ENCODE measurements around the gene TP53RK.
"Not testable (repeated sequence)": the region's sequence is repeated elsewhere in the genome, so short reads cannot be mapped to it uniquely, and the experiment has no call there.

The TP53RK gene

DNA sequence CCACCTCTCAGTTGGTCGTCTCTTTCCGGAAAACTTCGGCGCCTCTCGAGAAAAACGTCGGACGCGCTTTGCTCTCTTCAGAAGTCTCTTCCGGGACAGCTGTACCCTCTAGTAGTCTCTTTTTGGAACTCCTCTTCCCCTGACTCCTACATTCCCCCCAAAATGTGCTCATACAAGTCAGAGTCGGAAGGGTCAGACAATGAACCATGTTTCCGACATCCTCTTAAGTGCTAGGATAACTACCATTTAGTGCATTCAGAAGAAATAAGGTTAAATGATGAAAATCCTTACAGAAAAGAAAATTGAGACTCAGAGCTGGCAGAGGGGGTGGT is 476 bp upstream of the TP53RK start:
- no peak for TF ChIP-seq JUND (IDR thresholded peaks at IDR 0.05; ENCODE audit: low read depth)
- no peak for DNase-seq (ENCODE audit: low read depth in 1 of 2, low spot score in 1 of 2)
- in situ Hi-C loops (cut with HindIII; ENCODE audit: low pct_unique_long_range_greater_than_20kb, low sequenced_read_pairs), result no loop called here

GRCh38 chr20:46688151-46689081 is 828 bp downstream of the TP53RK start:
- in situ Hi-C loops (cut with HindIII; ENCODE audit: low pct_unique_long_range_greater_than_20kb, low sequenced_read_pairs), result no loop called here

GRCh38 chr20:46683939-46684750 is 5.1 kb downstream of the TP53RK start:
- in situ Hi-C loops (cut with HindIII; ENCODE audit: low pct_unique_long_range_greater_than_20kb, low sequenced_read_pairs), result no loop called here
- DNase-seq (ENCODE audit: low read depth in 1 of 2, low spot score in 1 of 2), result peak; percentile 72 to 86
- no peak for TF ChIP-seq JUND (IDR thresholded peaks at IDR 0.05; ENCODE audit: low read depth)

More at GRCh38 chr20:46688151-46689081, 828 bp downstream of the TP53RK start:
- peak; percentile 43 to 70 for DNase-seq (ENCODE audit: low read depth in 1 of 2, low spot score in 1 of 2)
- no peak for TF ChIP-seq JUND (IDR thresholded peaks at IDR 0.05; ENCODE audit: low read depth)

DNA sequence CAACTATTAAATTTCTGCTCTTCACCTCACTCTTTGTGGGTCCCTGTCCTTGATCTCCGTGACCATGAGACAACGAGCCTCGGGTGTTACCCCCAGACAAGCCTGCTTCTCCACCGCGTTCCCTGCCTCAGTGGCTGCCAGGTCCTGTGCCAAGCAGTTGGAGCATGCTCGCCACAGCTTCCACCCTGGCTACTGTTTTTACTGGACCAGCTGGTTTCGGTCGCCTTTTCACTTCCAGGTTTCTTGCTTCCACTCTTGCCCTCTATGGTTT is 5.6 kb downstream of the TP53RK start:
- no peak for DNase-seq (ENCODE audit: low read depth in 1 of 2, low spot score in 1 of 2)
- in situ Hi-C loops (cut with HindIII; ENCODE audit: low pct_unique_long_range_greater_than_20kb, low sequenced_read_pairs), result no loop called here

GRCh38 chr20:46683011-46683667 is 6.1 kb downstream of the TP53RK start:
- no peak for DNase-seq (ENCODE audit: low read depth in 1 of 2, low spot score in 1 of 2)
- in situ Hi-C loops (cut with HindIII; ENCODE audit: low pct_unique_long_range_greater_than_20kb, low sequenced_read_pairs), result no loop called here
- no peak for TF ChIP-seq JUND (IDR thresholded peaks at IDR 0.05; ENCODE audit: low read depth)

More for the DNA sequence above, 5.6 kb downstream of the TP53RK start:
- no peak for TF ChIP-seq JUND (IDR thresholded peaks at IDR 0.05; ENCODE audit: low read depth)

DNA sequence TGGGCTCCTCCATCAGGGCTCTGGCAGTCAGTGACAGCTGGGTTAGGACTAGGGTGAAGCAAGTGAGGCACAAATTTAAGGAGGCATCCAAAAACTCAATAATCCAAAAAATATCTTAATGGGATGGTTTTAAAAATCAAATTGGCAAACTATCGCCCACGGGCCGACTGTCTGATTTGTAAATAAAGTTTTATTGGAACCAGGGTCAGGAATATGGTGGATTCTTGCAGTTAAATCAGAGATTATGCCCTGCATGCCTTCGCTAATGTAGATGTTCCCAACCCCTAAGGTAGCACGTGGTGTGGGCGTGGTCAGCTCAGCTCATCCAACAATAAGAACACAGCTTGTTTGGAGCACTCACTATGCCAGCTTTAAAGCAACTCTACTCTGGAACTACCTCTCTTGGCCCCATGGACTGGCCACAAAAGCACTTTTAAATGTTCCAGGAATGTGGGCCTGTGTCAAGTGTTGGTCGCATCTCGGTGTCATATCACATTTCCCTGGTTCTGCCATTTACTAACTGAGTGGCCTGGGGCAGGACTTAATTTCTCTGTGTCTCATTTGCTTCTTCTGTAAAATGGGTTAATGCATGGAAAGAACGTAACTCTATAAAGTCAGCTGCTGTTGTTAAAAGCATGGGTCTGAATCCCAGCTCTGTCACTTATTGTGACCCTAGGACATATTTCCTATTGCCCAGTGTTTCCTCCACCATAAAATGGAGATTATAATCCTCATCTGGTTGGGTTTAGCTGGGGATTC is 7.0 kb downstream of the TP53RK start:
- no peak for TF ChIP-seq JUND (IDR thresholded peaks at IDR 0.05; ENCODE audit: low read depth)
- in situ Hi-C loops (cut with HindIII; ENCODE audit: low pct_unique_long_range_greater_than_20kb, low sequenced_read_pairs), result no loop called here
- DNase-seq (ENCODE audit: low read depth in 1 of 2, low spot score in 1 of 2), result peak in 1 of 2 experiments; percentile 20

- peak; percentile 54 to 88 for DNase-seq (ENCODE audit: low read depth in 1 of 2, low spot score in 1 of 2)
- in situ Hi-C loops (cut with HindIII; ENCODE audit: low pct_unique_long_range_greater_than_20kb, low sequenced_read_pairs), result no loop called here
- no peak for TF ChIP-seq JUND (IDR thresholded peaks at IDR 0.05; ENCODE audit: low read depth)
Measured at GRCh38 chr20:46681032-46681854, 8.0 kb downstream of the TP53RK start.

- in situ Hi-C loops (cut with HindIII; ENCODE audit: low pct_unique_long_range_greater_than_20kb, low sequenced_read_pairs), result no loop called here
- TF ChIP-seq JUND (IDR thresholded peaks at IDR 0.05; ENCODE audit: low read depth), result no peak
- no peak for DNase-seq (ENCODE audit: low read depth in 1 of 2, low spot score in 1 of 2)
Measured at GRCh38 chr20:46680684-46681031, 8.6 kb downstream of the TP53RK start.

DNA sequence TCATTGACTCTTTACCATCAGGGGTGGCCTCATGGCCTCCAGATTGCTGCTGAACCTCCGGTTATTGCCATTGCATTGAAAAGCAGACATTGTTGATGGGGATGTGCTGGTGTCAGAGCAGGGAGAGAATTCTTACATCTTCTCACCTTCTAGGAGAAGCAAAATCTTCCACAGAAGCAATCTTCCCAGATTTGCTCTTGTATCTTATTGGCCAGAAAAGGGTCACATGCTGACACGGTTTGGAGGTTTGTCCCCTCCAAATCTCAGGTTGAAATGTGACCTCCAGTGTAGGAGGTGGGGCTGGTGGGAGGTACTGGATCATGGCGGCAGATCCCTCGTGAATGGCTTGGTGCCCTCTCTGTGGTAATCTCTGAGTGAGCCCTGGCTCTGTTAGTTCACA is 10.7 kb downstream of the TP53RK start:
- no peak for TF ChIP-seq JUND (IDR thresholded peaks at IDR 0.05; ENCODE audit: low read depth)
- no peak for DNase-seq (ENCODE audit: low read depth in 1 of 2, low spot score in 1 of 2)
- in situ Hi-C loops (cut with HindIII; ENCODE audit: low pct_unique_long_range_greater_than_20kb, low sequenced_read_pairs), result no loop called here

DNA sequence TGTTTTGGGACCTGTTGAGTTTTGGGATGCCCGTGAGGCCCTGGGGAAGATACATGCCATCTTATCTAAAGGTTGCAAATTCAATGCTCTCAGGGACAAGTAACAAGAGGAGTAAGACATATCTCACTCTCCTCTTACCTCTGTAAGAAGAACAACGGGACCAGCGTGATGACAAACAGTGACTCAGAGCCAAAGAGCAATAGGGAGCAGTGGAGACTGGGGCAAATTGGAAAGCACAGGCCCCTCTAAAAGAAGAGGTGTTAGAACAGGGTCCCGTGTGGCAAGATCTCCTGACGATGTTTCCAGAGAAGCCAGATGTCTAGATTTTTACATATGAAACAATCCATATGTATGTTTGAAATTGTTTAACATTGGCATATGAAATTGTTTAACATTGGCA is 11.6 kb downstream of the TP53RK start:
- no peak for DNase-seq (ENCODE audit: low read depth in 1 of 2, low spot score in 1 of 2)
- in situ Hi-C loops (cut with HindIII; ENCODE audit: low pct_unique_long_range_greater_than_20kb, low sequenced_read_pairs), result no loop called here
- no peak for TF ChIP-seq JUND (IDR thresholded peaks at IDR 0.05; ENCODE audit: low read depth)

DNA sequence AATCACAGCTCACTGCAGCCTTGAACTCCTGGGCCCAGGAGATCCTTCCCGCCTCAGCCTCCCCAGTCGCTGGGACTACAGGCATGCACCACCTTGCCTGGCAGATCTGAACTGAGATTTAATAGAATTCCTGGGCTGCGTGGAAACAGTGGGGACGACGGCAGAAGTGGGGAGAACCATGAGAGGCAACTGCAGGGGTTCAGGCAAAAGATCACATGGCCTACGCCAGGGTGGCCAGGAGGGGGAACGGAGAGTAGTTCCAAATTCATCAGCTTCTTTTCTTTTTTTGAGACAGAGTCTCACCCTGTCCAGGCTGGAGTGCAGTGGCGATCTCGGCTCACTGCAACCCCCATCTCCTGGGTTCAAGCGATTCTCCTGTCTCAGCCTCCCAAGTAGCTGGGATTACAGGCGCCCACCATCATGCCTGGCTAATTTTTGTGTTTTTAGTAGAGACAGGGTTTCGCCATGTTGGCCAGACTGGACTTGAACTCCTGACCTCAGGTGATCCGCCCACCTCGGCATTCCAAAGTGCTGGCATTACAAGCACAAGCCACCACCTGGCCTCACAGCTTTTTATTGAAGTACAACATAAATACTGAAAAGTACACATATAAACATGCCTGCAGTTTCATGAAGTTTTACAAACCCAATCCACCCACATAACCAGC is 12.5 kb downstream of the TP53RK start:
- DNase-seq (ENCODE audit: low read depth in 1 of 2, low spot score in 1 of 2); in situ Hi-C loops (cut with HindIII; ENCODE audit: low pct_unique_long_range_greater_than_20kb, low sequenced_read_pairs): not testable (repeated sequence)
